Aorta (tissue), 5 donors: ENCODE data around the gene AP3B1. TPM values are rescaled to one million over a fixed set of nuclear protein-coding genes. Genes with fewer than 3 reads are reported as not detected.
"Not testable (repeated sequence)": the region's sequence is repeated elsewhere in the genome, so short reads cannot be mapped to it uniquely, and the experiment has no call there.

Experiments
- ATAC-seq: fragments of 200-7000 bp; cut with Tn5 transposase; one replicate; pipeline ENCODE4 v1.9.1; 2022; ENCODE audit warnings: moderate library complexity; ENCODE audit not compliant: low FRiP score
- DNase-seq, 2 donors: peaks; one replicate each; pipeline ENCODE4 v3.0.0-alpha.2; 2020
- H3K27ac ChIP-seq, 2 donors: one replicate each; pipeline ENCODE4 v1.5.1; 2013; ENCODE audit warnings: low read length in 2 of 2, mild to moderate bottlenecking in 2 of 2, moderate library complexity in 2 of 2, control low read depth in 1 of 2, inconsistent platforms in 1 of 2, low read depth in 1 of 2
- H3K27me3 ChIP-seq, 2 donors: one replicate each; pipeline ENCODE4 v1.6.1; 2013; ENCODE audit warnings: control low read depth in 1 of 2, low read length in 1 of 2, mild to moderate bottlenecking in 1 of 2, moderate library complexity in 1 of 2; ENCODE audit not compliant: insufficient read depth in 2 of 2, control insufficient read depth in 1 of 2
- H3K36me3 ChIP-seq, 2 donors: one replicate each; pipeline ENCODE4 v1.6.1; 2013; ENCODE audit warnings: control low read depth in 1 of 2, low read length in 1 of 2, mild to moderate bottlenecking in 1 of 2; ENCODE audit not compliant: insufficient read depth in 2 of 2, control insufficient read depth in 1 of 2
- H3K4me1 ChIP-seq, 2 donors: one replicate each; pipeline ENCODE4 v1.6.1; 2013; ENCODE audit warnings: low read length in 2 of 2, control low read depth in 1 of 2, mild to moderate bottlenecking in 1 of 2, moderate library complexity in 1 of 2; ENCODE audit not compliant: insufficient read depth in 2 of 2, control insufficient read depth in 1 of 2
- H3K4me3 ChIP-seq, 2 donors: one replicate each; pipeline ENCODE4 v1.5.1; 2013; ENCODE audit warnings: low read length in 2 of 2, control low read depth in 1 of 2, mild to moderate bottlenecking in 1 of 2
- H3K9me3 ChIP-seq: one replicate; pipeline ENCODE4 v1.6.1; 2013; ENCODE audit warnings: mild to moderate bottlenecking, low read length; ENCODE audit not compliant: control insufficient read depth
- WGBS, 2 donors: extraction: QIAGEN DNeasy Blood & Tissue Kit; methylation state at CpG; one replicate each; pipeline ENCODE4 v1.1.7; 2013; 5-methylcytosine and 5-hydroxymethylcytosine counted together
- intact Hi-C, 2 donors: fragments of 100-400 bp; cut with DNase I; formaldehyde crosslinking; loops; one replicate each; pipeline versions ENCODE4 v1.14.2 to v1.15.0; 2022
- polyA plus RNA-seq, 2 donors: library from polyadenylated mRNA; stranded (reverse); fragments of 200-250 nt; gene quantifications; one replicate each; pipeline ENCODE4 v1.2.3, GENCODE V29; 2013
- total RNA-seq, 2 donors: library from RNA; stranded (reverse); fragmentation: NEBNext Ultra II Directional; extraction: Animal tissue kit (Norgen Biotek cat#: 25700); gene quantifications; one replicate each; pipeline ENCODE4 v1.2.1, GENCODE V29; 2021
- donor health status: healthy with polysubstance abuse.
- donor health status: Bipolar disorder and iron deficiency.
- donor health status: DM: no; HTN: no; CAD: no.
- donor health status: DM: no; HTN: no; CAD: no.
- donor health status: DM: yes; HTN: yes; CAD: no.

Gene AP3B1
- total and polyA plus RNA-seq, 4 donors = 17.8 to 46.7 (median 37.1) TPM

GRCh38 chr5:78056053-78056452 is 238.4 kb downstream of the AP3B1 start:
- H3K4me1 ChIP-seq = no peaks in the 10 kb centered on the region
- H3K36me3 ChIP-seq = peaks cover 0 to 2% of the 10 kb centered on the region in 2 donors
- H3K27ac ChIP-seq = no peak overlapping the region
- no peaks in the 10 kb centered on the region for H3K9me3 ChIP-seq
- ATAC-seq = no peak
- intact Hi-C loops = no loop called here
- DNase-seq = no peak
- H3K4me3 ChIP-seq = no peak overlapping the region
- WGBS, 2 donors = 55 to 63% methylated on average over 1 of the region's 1 CpG
- H3K27me3 ChIP-seq = no peaks in the 10 kb centered on the region

GRCh38 chr5:78050888-78051287 is 243.6 kb downstream of the AP3B1 start:
- WGBS, 2 donors = 85 to 87% methylated on average over 4 of the region's 4 CpGs
- intact Hi-C loops = no loop called here
- H3K36me3 ChIP-seq = peaks cover 0 to 2% of the 10 kb centered on the region in 2 donors
- no peak overlapping the region for H3K27ac ChIP-seq
- no peak overlapping the region for H3K4me3 ChIP-seq
- no peaks in the 10 kb centered on the region for H3K9me3 ChIP-seq
- ATAC-seq (no peak), DNase-seq (no peak)
- H3K4me1 ChIP-seq = no peaks in the 10 kb centered on the region
- H3K27me3 ChIP-seq = no peaks in the 10 kb centered on the region

- H3K36me3 ChIP-seq, ATAC-seq, H3K4me3 ChIP-seq, H3K9me3 ChIP-seq, intact Hi-C loops, DNase-seq, H3K4me1 ChIP-seq, H3K27me3 ChIP-seq, H3K27ac ChIP-seq: not testable (repeated sequence)
- 96 to 97% methylated on average over 2 of the region's 2 CpGs for WGBS, 2 donors
Measured at GRCh38 chr5:78046823-78047222, 247.7 kb downstream of the AP3B1 start.

- no peak for DNase-seq
- H3K9me3 ChIP-seq = no peaks in the 10 kb centered on the region
- H3K27ac ChIP-seq = no peak overlapping the region
- H3K36me3 ChIP-seq = no peaks in the 10 kb centered on the region
- no peak for ATAC-seq
- no peaks in the 10 kb centered on the region for H3K4me1 ChIP-seq
- WGBS, 2 donors = 98 to 99% methylated on average over 9 of the region's 9 CpGs
- no peak overlapping the region for H3K4me3 ChIP-seq
- no peaks in the 10 kb centered on the region for H3K27me3 ChIP-seq
- intact Hi-C loops = no loop called here
Measured at GRCh38 chr5:78046006-78046405, 248.5 kb downstream of the AP3B1 start.

GRCh38 chr5:78041805-78042204 is 252.7 kb downstream of the AP3B1 start:
- no peaks in the 10 kb centered on the region for H3K4me1 ChIP-seq
- WGBS, 2 donors = 90 to 96% methylated on average over 5 of the region's 5 CpGs
- intact Hi-C loops = no loop called here
- H3K27me3 ChIP-seq = no peaks in the 10 kb centered on the region
- ATAC-seq = no peak
- no peaks in the 10 kb centered on the region for H3K9me3 ChIP-seq
- H3K27ac ChIP-seq = no peak overlapping the region
- peaks cover 0 to 2% of the 10 kb centered on the region in 2 donors for H3K36me3 ChIP-seq
- DNase-seq = no peak
- H3K4me3 ChIP-seq = no peak overlapping the region

- Histone ChIP-seq H3K27me3 (no peaks in the 10 kb centered on the region), H3K4me1 (no peaks in the 10 kb centered on the region), H3K9me3 (no peaks in the 10 kb centered on the region), H3K36me3 (no peaks in the 10 kb centered on the region), H3K4me3 (no peak overlapping the region), H3K27ac (no peak overlapping the region)
- 84 to 85% methylated on average over 2 of the region's 2 CpGs for WGBS, 2 donors
- DNase-seq (no peak), ATAC-seq (no peak)
- intact Hi-C loops = no loop called here
Measured at GRCh38 chr5:78025540-78025939, 269.0 kb downstream of the AP3B1 start.

- WGBS, 2 donors = 77 to 81% methylated on average over 5 of the region's 5 CpGs
- H3K4me1 ChIP-seq = no peaks in the 10 kb centered on the region
- no peak for ATAC-seq
- no peaks in the 10 kb centered on the region for H3K27me3 ChIP-seq
- DNase-seq = no peak
- intact Hi-C loops = no loop called here
- H3K9me3 ChIP-seq = no peaks in the 10 kb centered on the region
- H3K36me3 ChIP-seq = no peaks in the 10 kb centered on the region
- H3K4me3 ChIP-seq = no peak overlapping the region
- H3K27ac ChIP-seq = no peak overlapping the region
Measured at GRCh38 chr5:78019744-78020143, 274.8 kb downstream of the AP3B1 start.

GRCh38 chr5:78016863-78017529 is 277.5 kb downstream of the AP3B1 start:
- H3K9me3 ChIP-seq = no peaks in the 10 kb centered on the region
- no peak overlapping the region for H3K27ac ChIP-seq
- DNase-seq (no peak), ATAC-seq (no peak)
- no peaks in the 10 kb centered on the region for H3K36me3 ChIP-seq
- H3K4me3 ChIP-seq = no peak overlapping the region
- intact Hi-C loops = no loop called here
- H3K4me1 ChIP-seq = no peaks in the 10 kb centered on the region
- WGBS, 2 donors = 91 to 95% methylated on average over 3 of the region's 3 CpGs
- H3K27me3 ChIP-seq = no peaks in the 10 kb centered on the region

- Histone ChIP-seq H3K9me3 (no peaks in the 10 kb centered on the region), H3K27ac (peak overlapping the region in 1 of 2 donors; percentile 48), H3K4me1 (peaks cover 0 to 5% of the 10 kb centered on the region in 2 donors), H3K4me3 (no peak overlapping the region), H3K27me3 (no peaks in the 10 kb centered on the region), H3K36me3 (no peaks in the 10 kb centered on the region)
- DNase-seq = no peak
- ATAC-seq = peak; percentile 48
- intact Hi-C loops = loop anchor here in 1 of 2 donors (10.0 kb wide), 2 partner anchors 145 to 365 kb away; no protein-coding TSS in a partner anchor
- WGBS, 2 donors = 19 to 22% methylated on average over 5 of the region's 5 CpGs
Measured at GRCh38 chr5:78009937-78010527, 284.5 kb downstream of the AP3B1 start.
